Measurements from ENCODE around the gene APOH.

The APOH gene, protein sequence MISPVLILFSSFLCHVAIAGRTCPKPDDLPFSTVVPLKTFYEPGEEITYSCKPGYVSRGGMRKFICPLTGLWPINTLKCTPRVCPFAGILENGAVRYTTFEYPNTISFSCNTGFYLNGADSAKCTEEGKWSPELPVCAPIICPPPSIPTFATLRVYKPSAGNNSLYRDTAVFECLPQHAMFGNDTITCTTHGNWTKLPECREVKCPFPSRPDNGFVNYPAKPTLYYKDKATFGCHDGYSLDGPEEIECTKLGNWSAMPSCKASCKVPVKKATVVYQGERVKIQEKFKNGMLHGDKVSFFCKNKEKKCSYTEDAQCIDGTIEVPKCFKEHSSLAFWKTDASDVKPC

GRCh38 chr17:66228887-66229782, at the start of gene APOH:
TSS of gene APOH (minus strand) at chr17:66229415. CDS start at chr17:66229379, 36 bp downstream.
- H3K27ac ChIP-seq, result no peak within 1 kb of the TSS
- no peak within 1 kb of the TSS for H2AFZ ChIP-seq
- H3K9ac ChIP-seq, result no peak within 1 kb of the TSS
- H3K79me2 ChIP-seq, result no peaks in the 10 kb centered on the region
- no peak within 1 kb of the TSS for H3K4me3 ChIP-seq (ENCODE audit: low read depth, low read length)
- no peaks in the 10 kb centered on the region for H3K4me1 ChIP-seq
- no peak for TF ChIP-seq CTCF (IDR thresholded peaks at IDR 0.05)
- no peaks in the 10 kb centered on the region for H3K27me3 ChIP-seq (ENCODE audit: control insufficient read depth, insufficient read depth, low read length)
- no peaks in the 10 kb centered on the region for H3K36me3 ChIP-seq (ENCODE audit: control insufficient read depth, insufficient read depth, low read length)
- no peak within 1 kb of the TSS for H3K4me2 ChIP-seq (ENCODE audit: low read length)
- H3K9me3 ChIP-seq (ENCODE audit: control insufficient read depth, low read length), result no peaks in the 10 kb centered on the region

DNA sequence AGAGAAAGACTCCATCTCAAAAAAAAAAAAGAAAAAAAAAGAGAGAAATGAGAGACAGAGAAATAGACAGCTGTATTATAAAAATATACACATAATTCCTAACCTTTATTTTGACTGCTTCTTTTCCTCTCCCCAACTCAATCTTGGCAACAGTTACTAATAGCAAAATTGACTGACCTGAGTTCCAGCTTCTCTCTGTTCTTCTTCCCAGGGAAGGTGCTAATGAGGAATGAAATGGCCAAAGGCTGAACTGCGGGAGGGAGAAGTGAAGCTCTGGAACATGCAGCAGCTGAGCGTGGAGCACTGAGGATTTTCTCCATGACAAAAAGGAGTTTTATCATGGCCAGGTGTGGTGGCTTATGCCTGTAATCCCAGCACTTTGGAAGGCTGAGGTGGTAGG, 48.0 kb upstream of the APOH start:
- Histone ChIP-seq H2AFZ (no peak overlapping the region), H3K79me2 (no peaks in the 10 kb centered on the region), H3K27me3 (ENCODE audit: control insufficient read depth, insufficient read depth, low read length) (no peaks in the 10 kb centered on the region), H3K36me3 (ENCODE audit: control insufficient read depth, insufficient read depth, low read length) (no peaks in the 10 kb centered on the region), H3K27ac (no peak overlapping the region), H3K4me3 (ENCODE audit: low read depth, low read length) (no peak overlapping the region), H3K4me2 (ENCODE audit: low read length) (no peak overlapping the region), H3K4me1 (no peaks in the 10 kb centered on the region), H3K9me3 (ENCODE audit: control insufficient read depth, low read length) (no peaks in the 10 kb centered on the region), H3K9ac (no peak overlapping the region)
- TF ChIP-seq CTCF (IDR thresholded peaks at IDR 0.05), result no peak

GRCh38 chr17:66276328-66276937, 47.2 kb upstream of the APOH start:
- no peak for TF ChIP-seq CTCF (IDR thresholded peaks at IDR 0.05)
- Histone ChIP-seq H3K4me3 (ENCODE audit: low read depth, low read length) (no peak overlapping the region), H3K9ac (no peak overlapping the region), H3K36me3 (ENCODE audit: control insufficient read depth, insufficient read depth, low read length) (no peaks in the 10 kb centered on the region), H3K4me2 (ENCODE audit: low read length) (no peak overlapping the region), H2AFZ (no peak overlapping the region), H3K79me2 (no peaks in the 10 kb centered on the region), H3K9me3 (ENCODE audit: control insufficient read depth, low read length) (no peaks in the 10 kb centered on the region), H3K4me1 (no peaks in the 10 kb centered on the region), H3K27ac (no peak overlapping the region), H3K27me3 (ENCODE audit: control insufficient read depth, insufficient read depth, low read length) (no peaks in the 10 kb centered on the region)

- Histone ChIP-seq H3K27ac (no peak overlapping the region), H3K4me2 (ENCODE audit: low read length) (no peak overlapping the region), H3K9ac (no peak overlapping the region), H3K79me2 (no peaks in the 10 kb centered on the region), H3K4me3 (ENCODE audit: low read depth, low read length) (no peak overlapping the region), H2AFZ (no peak overlapping the region), H3K36me3 (ENCODE audit: control insufficient read depth, insufficient read depth, low read length) (no peaks in the 10 kb centered on the region), H3K9me3 (ENCODE audit: control insufficient read depth, low read length) (no peaks in the 10 kb centered on the region), H3K27me3 (ENCODE audit: control insufficient read depth, insufficient read depth, low read length) (no peaks in the 10 kb centered on the region), H3K4me1 (no peaks in the 10 kb centered on the region)
- no peak for TF ChIP-seq CTCF (IDR thresholded peaks at IDR 0.05)
Observed at GRCh38 chr17:66275651-66276050, 46.4 kb upstream of the APOH start.
